Natural killer cell treated with Interleukin-12 subunit alpha and Interleukin-12 subunit beta and Interleukin-15 and Interleukin-18, amount 100 ng/mL, for 72 hours (primary cell): Measurements from ENCODE around the gene DUSP6. TPM values are rescaled to one million over a fixed set of nuclear protein-coding genes. Genes with fewer than 3 reads are reported as not detected.

ENCODE experiments used
- ATAC-seq, 2 donors: fragments of 150-1000 bp; cut with Tn5 transposase in 1 of 2; sonication (Bioruptor Pico), chemical (Tn5 transposase) in 1 of 2; 2 replicates each; pipeline ENCODE4 v1.10.0; 2021
- DNase-seq: peaks from one replicate; pipeline ENCODE4 v3.0.0; 2022; ENCODE audit warnings: low spot score
- H3K27ac Mint-ChIP-seq, 2 donors: 1 replicate in 1 of 2; 2 replicates in 1 of 2; pipeline ENCODE4 v1.8.0; 2022; ENCODE audit warnings: mixed read lengths in 2 of 2, mild to moderate bottlenecking in 1 of 2, moderate library complexity in 1 of 2
- H3K27me3 Mint-ChIP-seq, 2 donors: 1 replicate in 1 of 2; 2 replicates in 1 of 2; pipeline ENCODE4 v1.8.0; 2022; ENCODE audit warnings: mixed read lengths in 2 of 2
- H3K36me3 Mint-ChIP-seq: one replicate; pipeline ENCODE4 v1.8.0; 2022; ENCODE audit warnings: mixed read lengths
- H3K4me1 Mint-ChIP-seq, 2 donors: 1 replicate in 1 of 2; 2 replicates in 1 of 2; pipeline ENCODE4 v1.8.0; 2022; ENCODE audit warnings: low read depth in 2 of 2, mixed read lengths in 2 of 2, mild to moderate bottlenecking in 1 of 2
- H3K4me3 Mint-ChIP-seq: one replicate; pipeline ENCODE4 v1.8.0; 2022; ENCODE audit warnings: mixed read lengths
- H3K9me3 Mint-ChIP-seq: 2 replicates; pipeline ENCODE4 v1.8.0; 2022; ENCODE audit warnings: mixed read lengths
- total RNA-seq, 2 donors: library from RNA; stranded (reverse); gene quantifications; one replicate each; pipeline ENCODE4 v1.2.3, GENCODE V29; 2022

DUSP6 gene, protein sequence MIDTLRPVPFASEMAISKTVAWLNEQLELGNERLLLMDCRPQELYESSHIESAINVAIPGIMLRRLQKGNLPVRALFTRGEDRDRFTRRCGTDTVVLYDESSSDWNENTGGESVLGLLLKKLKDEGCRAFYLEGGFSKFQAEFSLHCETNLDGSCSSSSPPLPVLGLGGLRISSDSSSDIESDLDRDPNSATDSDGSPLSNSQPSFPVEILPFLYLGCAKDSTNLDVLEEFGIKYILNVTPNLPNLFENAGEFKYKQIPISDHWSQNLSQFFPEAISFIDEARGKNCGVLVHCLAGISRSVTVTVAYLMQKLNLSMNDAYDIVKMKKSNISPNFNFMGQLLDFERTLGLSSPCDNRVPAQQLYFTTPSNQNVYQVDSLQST
- total RNA-seq, result 10 to 100 TPM; 49.4 to 65.9 TPM

DNA sequence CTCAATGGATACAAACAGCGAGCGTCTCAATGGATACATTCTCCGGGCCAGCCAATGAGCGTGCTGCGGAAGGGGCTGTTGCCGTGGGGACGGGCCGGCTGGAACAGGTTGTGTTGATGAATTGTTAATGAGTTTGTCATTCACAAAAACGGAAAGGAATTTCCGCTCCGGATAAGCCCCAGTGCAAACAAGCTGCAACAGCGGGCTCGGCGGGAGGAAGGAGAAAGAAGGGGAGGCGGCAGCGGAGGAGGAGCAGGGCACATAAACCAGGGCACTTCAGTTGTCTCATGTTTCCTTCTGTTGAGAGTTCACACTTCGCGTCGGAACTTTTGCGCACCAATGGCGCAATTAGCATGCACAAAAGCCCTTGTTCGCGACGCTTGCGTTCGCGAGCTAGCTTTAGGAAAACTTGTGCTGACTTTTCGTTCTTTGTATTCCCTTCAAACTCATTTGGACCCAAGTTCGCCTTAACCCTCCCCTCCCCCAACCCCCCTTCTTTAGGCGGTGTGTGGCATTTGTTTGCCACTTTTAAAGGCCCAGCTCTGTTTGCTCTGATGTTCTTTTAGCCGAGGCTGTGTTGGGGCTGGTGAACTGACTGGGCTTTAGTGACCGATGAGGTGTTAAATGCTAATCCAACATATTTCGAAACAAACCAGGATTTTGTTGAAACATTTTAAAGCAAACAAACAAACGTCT is at the start of gene DUSP6:
Gene DUSP6, minus strand, starts transcription at position 10 of the 696 bp plus-strand sequence. CDS start 462 bp downstream, outside the sequence.
- no peaks in the 10 kb centered on the region for H3K9me3 Mint-ChIP-seq
- peak within 1 kb of the TSS; percentile 75 to 90 for H3K27ac Mint-ChIP-seq
- DNase-seq (peak; percentile 94), ATAC-seq (peak; percentile 85 to 86)
- H3K4me1 Mint-ChIP-seq, result peaks cover 52 to 60% of the 10 kb centered on the region in 2 donors
- H3K27me3 Mint-ChIP-seq, result no peaks in the 10 kb centered on the region
- H3K36me3 Mint-ChIP-seq, result peaks cover 20% of the 10 kb centered on the region
- H3K4me3 Mint-ChIP-seq, result peak within 1 kb of the TSS; percentile 86

GRCh38 chr12:89401433-89402058 is 49.2 kb upstream of the DUSP6 start:
- no peaks in the 10 kb centered on the region for H3K9me3 Mint-ChIP-seq
- DNase-seq, result no peak
- no peak for ATAC-seq
- peaks cover 10 to 13% of the 10 kb centered on the region in 2 donors for H3K4me1 Mint-ChIP-seq
- H3K4me3 Mint-ChIP-seq, result no peak overlapping the region
- no peaks in the 10 kb centered on the region for H3K27me3 Mint-ChIP-seq
- H3K36me3 Mint-ChIP-seq, result no peaks in the 10 kb centered on the region
- no peak overlapping the region for H3K27ac Mint-ChIP-seq

- DNase-seq (no peak), ATAC-seq (no peak)
- Mint-ChIP-seq H3K4me1 (peaks cover 17 to 18% of the 10 kb centered on the region in 2 donors), H3K27me3 (no peaks in the 10 kb centered on the region), H3K36me3 (no peaks in the 10 kb centered on the region), H3K4me3 (no peak overlapping the region), H3K9me3 (no peaks in the 10 kb centered on the region), H3K27ac (peak overlapping the region in 1 of 2 donors; percentile 40)
These were observed 48.1 kb upstream of the DUSP6 start for GRCh38 chr12:89400415-89400814.

DNA sequence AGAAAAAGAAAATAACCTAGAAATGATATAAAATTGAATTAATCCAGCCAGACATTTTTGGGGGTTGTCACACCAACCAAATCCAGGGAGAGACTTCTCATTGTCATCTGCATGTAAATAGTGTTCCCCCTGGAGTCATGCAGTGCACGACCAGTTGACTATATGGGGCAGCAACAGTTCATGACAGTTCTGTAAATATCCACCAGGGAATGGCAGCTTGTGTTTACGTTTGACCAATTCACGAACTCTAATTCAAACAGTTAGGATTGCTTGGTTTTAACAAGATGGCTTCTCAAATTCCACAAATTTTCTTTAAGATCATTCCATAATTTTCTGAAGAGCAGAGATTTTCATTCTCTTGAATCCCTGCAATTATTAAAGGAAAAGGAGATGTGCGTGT is 43.4 kb upstream of the DUSP6 start:
- no peak for ATAC-seq
- H3K36me3 Mint-ChIP-seq, result peaks cover 4% of the 10 kb centered on the region
- H3K9me3 Mint-ChIP-seq, result no peaks in the 10 kb centered on the region
- peak overlapping the region in 1 of 2 donors; percentile 83 for H3K27ac Mint-ChIP-seq
- no peak overlapping the region for H3K4me3 Mint-ChIP-seq
- no peak for DNase-seq
- peaks cover 38 to 40% of the 10 kb centered on the region in 2 donors for H3K4me1 Mint-ChIP-seq
- H3K27me3 Mint-ChIP-seq, result no peaks in the 10 kb centered on the region

- peaks cover 53% of the 10 kb centered on the region in 2 donors for H3K4me1 Mint-ChIP-seq
- DNase-seq (no peak), ATAC-seq (peak in 1 of 2 donors; percentile 35)
- H3K27ac Mint-ChIP-seq, result peak overlapping the region; percentile 2 to 74
- no peaks in the 10 kb centered on the region for H3K9me3 Mint-ChIP-seq
- no peak overlapping the region for H3K4me3 Mint-ChIP-seq
- H3K27me3 Mint-ChIP-seq, result no peaks in the 10 kb centered on the region
- H3K36me3 Mint-ChIP-seq, result peaks cover 4% of the 10 kb centered on the region
These were observed 41.3 kb upstream of the DUSP6 start for GRCh38 chr12:89393551-89394121.

DNA sequence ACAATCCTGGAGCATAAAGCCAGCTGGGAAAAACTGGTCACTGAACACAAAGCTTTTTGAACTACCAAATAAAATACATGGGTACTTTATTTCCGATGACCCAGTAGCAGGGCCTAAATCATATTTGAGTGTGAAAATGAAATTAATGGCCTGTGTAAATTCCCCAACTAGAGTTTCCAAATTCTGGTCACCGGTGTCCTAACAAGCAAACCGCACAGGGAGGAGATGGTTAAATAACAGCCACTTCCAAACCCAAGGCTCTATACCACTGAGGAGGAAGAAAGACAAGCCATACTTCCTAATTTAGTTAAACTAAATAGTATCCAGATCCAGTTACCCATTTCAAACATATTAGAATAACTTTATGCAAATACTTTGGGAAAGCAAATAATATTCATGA is 40.1 kb upstream of the DUSP6 start:
- DNase-seq (no peak), ATAC-seq (no peak)
- no peaks in the 10 kb centered on the region for H3K9me3 Mint-ChIP-seq
- no peaks in the 10 kb centered on the region for H3K27me3 Mint-ChIP-seq
- peaks cover 42 to 45% of the 10 kb centered on the region in 2 donors for H3K4me1 Mint-ChIP-seq
- H3K27ac Mint-ChIP-seq, result peak overlapping the region in 1 of 2 donors; percentile 81
- no peak overlapping the region for H3K4me3 Mint-ChIP-seq
- H3K36me3 Mint-ChIP-seq, result peaks cover 4% of the 10 kb centered on the region

DNA sequence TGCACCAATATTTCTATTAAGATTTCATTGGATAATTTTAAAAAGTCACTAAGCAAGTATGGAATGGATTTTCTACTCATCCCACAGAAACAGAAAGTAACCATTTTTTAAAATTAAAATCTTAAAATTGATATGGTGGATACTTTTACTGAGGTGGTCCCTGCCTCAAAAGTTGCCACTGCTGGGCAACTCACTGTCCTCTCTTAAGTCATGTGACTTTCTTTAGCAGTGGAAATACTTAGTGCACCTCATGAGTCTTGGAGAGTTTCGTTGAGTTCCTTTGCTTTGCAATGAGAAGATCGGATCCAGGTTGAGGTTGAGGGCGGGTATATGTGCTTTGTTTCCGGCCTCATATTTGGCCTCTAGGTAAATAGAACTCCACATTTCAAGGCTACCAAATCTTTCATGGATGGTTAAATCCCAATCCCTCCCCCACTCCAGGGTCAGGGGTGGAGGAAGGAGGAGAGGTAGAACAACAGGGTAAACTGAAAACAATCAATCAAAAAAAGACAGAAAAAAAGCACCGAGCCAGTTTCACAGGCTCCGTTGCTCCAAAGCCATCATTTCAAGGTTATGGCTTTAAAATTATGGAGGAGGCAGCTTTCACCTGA is 39.5 kb upstream of the DUSP6 start:
- no peak for ATAC-seq
- H3K4me3 Mint-ChIP-seq, result peak overlapping the region; percentile 57
- H3K4me1 Mint-ChIP-seq, result peaks cover 42 to 45% of the 10 kb centered on the region in 2 donors
- H3K9me3 Mint-ChIP-seq, result no peaks in the 10 kb centered on the region
- no peaks in the 10 kb centered on the region for H3K27me3 Mint-ChIP-seq
- H3K36me3 Mint-ChIP-seq, result peaks cover 4% of the 10 kb centered on the region
- H3K27ac Mint-ChIP-seq, result peak overlapping the region; percentile 72 to 81
- DNase-seq, result no peak

GRCh38 chr12:89390802-89391673 is 38.7 kb upstream of the DUSP6 start:
- Mint-ChIP-seq H3K4me3 (peak overlapping the region; percentile 57), H3K9me3 (no peaks in the 10 kb centered on the region), H3K27ac (peak overlapping the region; percentile 72 to 81), H3K27me3 (no peaks in the 10 kb centered on the region), H3K4me1 (peaks cover 37 to 40% of the 10 kb centered on the region in 2 donors), H3K36me3 (peaks cover 4% of the 10 kb centered on the region)
- DNase-seq (peak; percentile 80), ATAC-seq (peak; percentile 89 to 93)

GRCh38 chr12:89389755-89390661 is 37.7 kb upstream of the DUSP6 start:
- H3K36me3 Mint-ChIP-seq, result peaks cover 4% of the 10 kb centered on the region
- no peaks in the 10 kb centered on the region for H3K9me3 Mint-ChIP-seq
- ATAC-seq (no peak), DNase-seq (no peak)
- H3K27ac Mint-ChIP-seq, result peak overlapping the region; percentile 72 to 81
- peaks cover 38% of the 10 kb centered on the region in 2 donors for H3K4me1 Mint-ChIP-seq
- peak overlapping the region; percentile 57 for H3K4me3 Mint-ChIP-seq
- H3K27me3 Mint-ChIP-seq, result no peaks in the 10 kb centered on the region

DNA sequence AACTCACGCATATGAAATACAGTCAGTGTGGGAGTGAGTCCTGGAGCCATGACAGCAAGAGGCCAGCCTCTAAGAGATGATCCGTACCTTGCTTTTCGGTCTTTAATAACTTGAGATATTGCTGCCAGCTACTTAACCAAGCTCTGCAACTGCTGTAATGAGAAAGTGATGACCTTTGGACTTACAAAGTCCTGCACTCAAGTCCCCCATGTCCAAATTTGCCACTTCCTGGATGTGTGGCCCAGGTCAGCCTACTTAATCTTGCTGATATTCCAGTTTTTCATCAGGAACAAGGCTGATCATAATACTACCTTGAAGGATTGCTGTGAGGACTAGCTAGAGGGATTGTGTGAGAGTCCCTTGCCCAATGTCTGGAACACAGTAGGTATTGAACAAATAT is 33.8 kb upstream of the DUSP6 start:
- no peak for ATAC-seq
- no peak for DNase-seq
- Mint-ChIP-seq H3K9me3 (no peaks in the 10 kb centered on the region), H3K27me3 (no peaks in the 10 kb centered on the region), H3K27ac (no peak overlapping the region), H3K36me3 (no peaks in the 10 kb centered on the region), H3K4me3 (no peak overlapping the region), H3K4me1 (peaks cover 31 to 32% of the 10 kb centered on the region in 2 donors)

DNA sequence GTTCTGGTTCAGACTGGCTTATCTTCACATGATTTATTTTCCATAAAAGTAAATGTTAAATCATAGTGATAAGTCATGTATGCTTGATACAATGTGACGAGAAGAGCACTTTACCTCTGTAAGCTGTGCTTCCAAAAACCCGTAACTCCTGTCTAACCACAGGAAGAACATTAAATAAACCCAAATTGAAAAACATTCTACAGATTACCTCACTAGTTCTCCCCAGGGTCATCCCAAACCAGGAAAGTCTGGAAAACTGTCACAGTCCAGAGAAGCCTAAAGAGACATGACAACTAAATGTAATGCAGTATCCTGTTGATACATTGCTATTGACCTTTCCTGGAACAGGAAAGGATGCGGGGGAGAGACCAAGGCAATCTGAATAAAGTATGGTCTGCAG is 32.5 kb upstream of the DUSP6 start:
- no peak for DNase-seq
- H3K27me3 Mint-ChIP-seq, result no peaks in the 10 kb centered on the region
- no peaks in the 10 kb centered on the region for H3K9me3 Mint-ChIP-seq
- H3K27ac Mint-ChIP-seq, result peak overlapping the region in 1 of 2 donors; percentile 25
- no peak for ATAC-seq
- peaks cover 18% of the 10 kb centered on the region in 2 donors for H3K4me1 Mint-ChIP-seq
- no peaks in the 10 kb centered on the region for H3K36me3 Mint-ChIP-seq
- no peak overlapping the region for H3K4me3 Mint-ChIP-seq
